HG03442 (cell line): Measurements from ENCODE around the gene WRAP53.
A peak's percentile ranks its signal among the peaks of the same experiment; 100 is the strongest.

Source experiments
- ATAC-seq: cut with Tn5 transposase; IDR thresholded peaks from one replicate; pipeline ENCODE4 v1.9.1; 2021; ENCODE audit warnings: mild to moderate bottlenecking, moderate library complexity; ENCODE audit not compliant: unreplicated experiment

The WRAP53 gene

GRCh38 chr17:7677388-7678067 is 10.7 kb upstream of the WRAP53 start:
- ATAC-seq: no peak

- no peak for ATAC-seq
Measured at GRCh38 chr17:7684851-7685532, 3.3 kb upstream of the WRAP53 start.

- ATAC-seq: peak; percentile 58
Measured at GRCh38 chr17:7685533-7686221, 2.6 kb upstream of the WRAP53 start.

GRCh38 chr17:7686222-7687071 is 1.8 kb upstream of the WRAP53 start:
- peak; percentile 39 for ATAC-seq

- ATAC-seq: no peak
Measured at GRCh38 chr17:7687072-7687907, 987 bp upstream of the WRAP53 start, which contains the start of gene TP53. TP53 (minus strand) TSS chr17:7687490; CDS start chr17:7676594, 10,896 bp downstream.

- ATAC-seq: no peak
Measured at GRCh38 chr17:7688808-7689316, 585 bp downstream of the WRAP53 start.

GRCh38 chr17:7695586-7695985 is 7.3 kb downstream of the WRAP53 start:
- ATAC-seq: no peak

- no peak for ATAC-seq
Measured at GRCh38 chr17:7697828-7698588, 9.7 kb downstream of the WRAP53 start.

- ATAC-seq: no peak
Measured at GRCh38 chr17:7700510-7700909, 12.2 kb downstream of the WRAP53 start.

GRCh38 chr17:7701681-7702080 is 13.4 kb downstream of the WRAP53 start:
- ATAC-seq: no peak

GRCh38 chr17:7702776-7703175 is 14.5 kb downstream of the WRAP53 start:
- no peak for ATAC-seq

GRCh38 chr17:7703584-7704479 is 15.6 kb downstream of the WRAP53 start:
- no peak for ATAC-seq

GRCh38 chr17:7704601-7705268 is 16.5 kb downstream of the WRAP53 start, which contains the start of gene EFNB3:
EFNB3 (plus strand) TSS chr17:7705202; CDS start chr17:7705599, 397 bp downstream.
- ATAC-seq: no peak

- no peak for ATAC-seq
Measured at GRCh38 chr17:7705269-7706255, 17.3 kb downstream of the WRAP53 start.

- no peak for ATAC-seq
Measured at GRCh38 chr17:7706631-7707354, 18.5 kb downstream of the WRAP53 start.

- no peak for ATAC-seq
Measured at GRCh38 chr17:7707446-7707845, 19.2 kb downstream of the WRAP53 start.
